ENCODE measurements around the gene C1orf50. TPM values are rescaled to one million over a fixed set of nuclear protein-coding genes. Genes with fewer than 3 reads are reported as not detected.
A peak's percentile ranks its signal among the peaks of the same experiment; 100 is the strongest.

The C1orf50 gene
- total RNA-seq, 1 donor from 2014 or later, result 12.0 TPM

DNA sequence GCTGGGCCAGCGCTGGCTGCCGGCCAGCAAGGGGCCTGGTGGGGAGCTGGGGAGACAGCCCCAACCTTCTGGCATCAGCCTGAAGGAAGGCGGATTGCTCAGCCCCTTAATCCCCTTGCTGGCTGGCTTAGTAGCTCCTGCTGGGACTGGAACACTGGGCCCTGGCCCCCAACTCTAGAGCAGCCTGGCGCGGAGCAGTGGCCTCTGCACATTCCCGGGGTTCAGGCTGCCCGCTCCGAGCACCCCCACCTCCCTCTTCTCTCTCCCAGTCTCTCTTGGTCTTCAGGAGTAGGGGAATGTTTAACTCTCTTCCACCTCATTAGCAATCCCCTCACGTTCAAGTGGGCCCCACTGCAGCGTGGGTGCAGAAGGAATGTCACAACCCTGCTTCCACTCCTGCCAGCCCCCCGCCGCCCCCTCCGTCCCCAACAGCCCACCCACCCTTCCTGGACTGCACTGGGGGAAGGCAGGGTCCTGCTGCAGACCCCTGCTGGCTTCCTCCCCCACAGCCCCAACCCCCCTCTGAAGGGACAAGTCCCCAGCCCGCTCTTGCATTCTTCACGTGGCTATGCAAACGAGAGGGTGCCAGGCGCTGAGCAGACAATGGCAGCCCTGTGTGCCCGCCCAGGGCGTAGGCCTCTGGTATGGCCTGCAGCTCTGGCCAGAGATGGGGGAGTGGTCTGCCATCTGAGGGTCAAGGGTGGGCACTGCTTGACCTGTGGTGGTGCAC lies 26.0 kb upstream of the C1orf50 start:
- no peak for DNase-seq (ENCODE audit: low spot score, unreplicated experiment)
- H3K4me1 Mint-ChIP-seq (ENCODE audit: low read depth), result peaks cover 13% of the 10 kb centered on the region
- no peak overlapping the region for H3K27ac Mint-ChIP-seq
- H3K4me3 Mint-ChIP-seq (ENCODE audit: low read depth), result peak overlapping the region; percentile 49
- TF ChIP-seq, protein P1, sequence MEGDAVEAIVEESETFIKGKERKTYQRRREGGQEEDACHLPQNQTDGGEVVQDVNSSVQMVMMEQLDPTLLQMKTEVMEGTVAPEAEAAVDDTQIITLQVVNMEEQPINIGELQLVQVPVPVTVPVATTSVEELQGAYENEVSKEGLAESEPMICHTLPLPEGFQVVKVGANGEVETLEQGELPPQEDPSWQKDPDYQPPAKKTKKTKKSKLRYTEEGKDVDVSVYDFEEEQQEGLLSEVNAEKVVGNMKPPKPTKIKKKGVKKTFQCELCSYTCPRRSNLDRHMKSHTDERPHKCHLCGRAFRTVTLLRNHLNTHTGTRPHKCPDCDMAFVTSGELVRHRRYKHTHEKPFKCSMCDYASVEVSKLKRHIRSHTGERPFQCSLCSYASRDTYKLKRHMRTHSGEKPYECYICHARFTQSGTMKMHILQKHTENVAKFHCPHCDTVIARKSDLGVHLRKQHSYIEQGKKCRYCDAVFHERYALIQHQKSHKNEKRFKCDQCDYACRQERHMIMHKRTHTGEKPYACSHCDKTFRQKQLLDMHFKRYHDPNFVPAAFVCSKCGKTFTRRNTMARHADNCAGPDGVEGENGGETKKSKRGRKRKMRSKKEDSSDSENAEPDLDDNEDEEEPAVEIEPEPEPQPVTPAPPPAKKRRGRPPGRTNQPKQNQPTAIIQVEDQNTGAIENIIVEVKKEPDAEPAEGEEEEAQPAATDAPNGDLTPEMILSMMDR (IDR thresholded peaks at IDR 0.05; ENCODE audit: unreplicated experiment), result no peak
- H3K27me3 Mint-ChIP-seq, result no peaks in the 10 kb centered on the region
- no peaks in the 10 kb centered on the region for H3K9me3 Mint-ChIP-seq (ENCODE audit: low read depth)
- no peaks in the 10 kb centered on the region for H3K36me3 Mint-ChIP-seq (ENCODE audit: insufficient read depth)

DNA sequence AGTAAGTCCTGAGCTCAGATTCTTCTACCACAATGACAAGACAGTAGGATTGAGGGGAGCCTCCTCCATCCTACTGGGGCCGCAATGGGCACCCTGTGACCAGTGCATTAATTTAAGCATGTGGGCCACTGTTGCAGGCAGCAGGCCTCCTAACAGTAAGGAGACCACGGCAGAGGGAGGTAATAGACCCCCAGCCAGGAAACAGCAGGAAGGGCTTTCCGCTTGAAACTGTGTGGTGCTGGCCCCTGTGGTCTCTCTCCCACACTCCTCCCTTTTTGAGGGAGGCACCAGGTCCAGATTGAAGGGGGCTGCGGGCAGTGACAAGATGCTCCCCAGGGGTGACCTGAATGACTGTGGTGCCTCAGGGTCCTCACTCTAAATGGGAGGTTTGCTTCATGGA lies 25.3 kb upstream of the C1orf50 start:
- DNase-seq (ENCODE audit: low spot score, unreplicated experiment), result no peak
- TF ChIP-seq, protein P1 (IDR thresholded peaks at IDR 0.05; ENCODE audit: unreplicated experiment), result no peak
- H3K27me3 Mint-ChIP-seq, result no peaks in the 10 kb centered on the region
- H3K36me3 Mint-ChIP-seq (ENCODE audit: insufficient read depth), result no peaks in the 10 kb centered on the region
- no peak overlapping the region for H3K27ac Mint-ChIP-seq
- H3K4me3 Mint-ChIP-seq (ENCODE audit: low read depth), result no peak overlapping the region
- no peaks in the 10 kb centered on the region for H3K9me3 Mint-ChIP-seq (ENCODE audit: low read depth)
- peaks cover 13% of the 10 kb centered on the region for H3K4me1 Mint-ChIP-seq (ENCODE audit: low read depth)

DNA sequence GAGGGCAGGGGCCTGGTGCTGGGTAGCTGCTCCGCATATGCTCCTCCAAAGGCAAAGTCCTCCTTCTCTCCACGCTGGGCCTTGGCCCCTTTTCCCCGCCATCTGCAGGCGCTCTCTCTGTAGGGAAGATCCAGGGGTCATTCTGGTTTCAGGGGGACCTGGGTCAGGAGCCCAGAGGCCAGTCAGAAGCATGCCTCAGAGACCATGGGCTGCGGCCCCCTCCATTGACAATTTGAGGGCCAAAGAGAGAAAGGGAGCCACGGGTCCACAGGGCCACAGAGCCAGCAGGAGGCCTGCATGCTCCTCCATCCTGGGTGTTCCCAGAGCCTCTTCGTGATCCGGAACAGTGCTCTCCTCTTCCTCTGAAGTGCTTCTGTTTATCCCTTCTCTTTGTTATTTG lies 24.9 kb upstream of the C1orf50 start:
- Mint-ChIP-seq H3K4me1 (ENCODE audit: low read depth) (peaks cover 13% of the 10 kb centered on the region), H3K9me3 (ENCODE audit: low read depth) (no peaks in the 10 kb centered on the region), H3K4me3 (ENCODE audit: low read depth) (no peak overlapping the region), H3K36me3 (ENCODE audit: insufficient read depth) (peaks cover 1% of the 10 kb centered on the region), H3K27me3 (no peaks in the 10 kb centered on the region), H3K27ac (no peak overlapping the region)
- DNase-seq (ENCODE audit: low spot score, unreplicated experiment), result no peak
- TF ChIP-seq, protein P1 (IDR thresholded peaks at IDR 0.05; ENCODE audit: unreplicated experiment), result no peak

DNA sequence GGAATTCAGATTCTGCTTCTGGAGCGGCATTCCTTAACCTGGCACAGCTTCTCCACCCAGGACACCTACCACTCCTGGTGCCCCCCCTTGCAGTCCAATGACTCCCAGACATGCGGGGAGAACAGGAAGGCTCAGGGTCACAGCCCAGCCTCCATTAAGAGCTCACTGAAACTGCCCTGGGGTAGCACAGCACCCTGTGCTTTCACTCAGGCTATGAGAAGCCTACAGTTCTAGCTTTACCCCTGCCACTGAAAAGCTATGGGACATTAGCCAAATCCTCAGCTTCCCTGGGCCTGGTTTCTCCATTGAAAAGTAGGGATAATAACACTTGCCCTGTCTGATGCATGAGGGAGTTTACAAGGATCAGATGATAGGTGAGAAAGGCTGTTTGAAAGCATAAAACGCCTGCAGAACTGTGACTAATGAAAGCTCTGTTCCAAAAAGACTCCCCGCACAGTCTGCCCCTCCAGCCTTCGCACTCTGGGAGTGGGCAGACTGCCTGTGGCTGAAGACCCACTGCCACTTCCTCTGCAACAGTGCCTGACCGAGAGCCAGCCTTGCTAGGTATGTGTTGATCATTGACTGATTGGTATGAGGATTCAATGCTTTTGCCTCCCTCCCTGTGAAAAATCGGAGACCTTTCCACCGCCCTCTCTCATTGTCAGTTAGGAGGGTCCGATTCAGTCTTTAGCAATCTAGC lies 24.3 kb upstream of the C1orf50 start:
- Mint-ChIP-seq H3K4me1 (ENCODE audit: low read depth) (peaks cover 13% of the 10 kb centered on the region), H3K36me3 (ENCODE audit: insufficient read depth) (peaks cover 1% of the 10 kb centered on the region), H3K9me3 (ENCODE audit: low read depth) (no peaks in the 10 kb centered on the region), H3K27me3 (no peaks in the 10 kb centered on the region), H3K27ac (peak overlapping the region; percentile 14), H3K4me3 (ENCODE audit: low read depth) (no peak overlapping the region)
- TF ChIP-seq, protein P1 (IDR thresholded peaks at IDR 0.05; ENCODE audit: unreplicated experiment), result no peak
- no peak for DNase-seq (ENCODE audit: low spot score, unreplicated experiment)

DNA sequence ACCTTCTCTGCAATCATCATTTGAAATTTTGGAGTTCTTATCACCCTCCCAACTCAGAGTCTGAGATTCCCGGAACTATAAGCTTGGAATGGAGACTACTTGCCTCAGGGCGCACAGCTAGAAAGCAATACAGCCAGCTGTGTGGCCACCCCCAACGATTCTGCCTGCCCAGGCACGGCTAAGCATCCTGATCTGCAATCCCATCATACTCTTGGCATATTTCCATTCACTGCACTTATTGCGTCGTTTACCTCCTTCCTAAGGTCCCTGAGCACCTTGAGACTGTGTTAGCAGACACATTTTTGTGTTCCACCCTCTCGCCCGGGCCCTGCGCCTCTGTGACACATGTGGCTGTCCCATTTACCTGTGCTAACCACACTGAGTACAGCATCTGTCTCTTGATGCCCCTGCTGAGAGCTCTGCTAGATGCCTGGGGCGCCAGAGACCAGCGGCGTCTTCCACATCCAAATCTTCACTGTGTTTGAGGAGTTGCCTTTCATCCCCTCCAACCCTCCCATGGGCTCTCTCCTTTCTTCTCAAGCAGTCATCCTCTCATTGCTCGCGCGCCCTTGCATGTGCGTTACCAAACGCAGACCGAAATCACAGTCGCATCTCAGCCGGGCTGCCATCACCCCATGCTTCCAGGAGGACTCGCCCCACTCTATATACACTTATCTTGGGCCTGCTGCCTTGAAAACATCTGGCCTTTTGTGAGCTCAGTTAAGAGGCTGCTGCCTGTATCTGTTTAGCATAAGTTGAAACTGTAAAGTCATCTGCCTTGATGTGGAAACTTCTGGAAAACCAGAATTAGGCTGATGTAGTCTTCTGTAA lies 23.5 kb upstream of the C1orf50 start:
- no peak for DNase-seq (ENCODE audit: low spot score, unreplicated experiment)
- H3K4me1 Mint-ChIP-seq (ENCODE audit: low read depth), result peaks cover 13% of the 10 kb centered on the region
- H3K27ac Mint-ChIP-seq, result no peak overlapping the region
- H3K4me3 Mint-ChIP-seq (ENCODE audit: low read depth), result no peak overlapping the region
- TF ChIP-seq, protein P1 (IDR thresholded peaks at IDR 0.05; ENCODE audit: unreplicated experiment), result no peak
- H3K27me3 Mint-ChIP-seq, result no peaks in the 10 kb centered on the region
- peaks cover 1% of the 10 kb centered on the region for H3K36me3 Mint-ChIP-seq (ENCODE audit: insufficient read depth)
- H3K9me3 Mint-ChIP-seq (ENCODE audit: low read depth), result no peaks in the 10 kb centered on the region
